ENCODE data around the gene AKAP12.
A peak's percentile ranks its signal among the peaks of the same experiment; 100 is the strongest.
"Not testable (repeated sequence)": the region's sequence is repeated elsewhere in the genome, so short reads cannot be mapped to it uniquely, and the experiment has no call there.

Gene AKAP12

DNA sequence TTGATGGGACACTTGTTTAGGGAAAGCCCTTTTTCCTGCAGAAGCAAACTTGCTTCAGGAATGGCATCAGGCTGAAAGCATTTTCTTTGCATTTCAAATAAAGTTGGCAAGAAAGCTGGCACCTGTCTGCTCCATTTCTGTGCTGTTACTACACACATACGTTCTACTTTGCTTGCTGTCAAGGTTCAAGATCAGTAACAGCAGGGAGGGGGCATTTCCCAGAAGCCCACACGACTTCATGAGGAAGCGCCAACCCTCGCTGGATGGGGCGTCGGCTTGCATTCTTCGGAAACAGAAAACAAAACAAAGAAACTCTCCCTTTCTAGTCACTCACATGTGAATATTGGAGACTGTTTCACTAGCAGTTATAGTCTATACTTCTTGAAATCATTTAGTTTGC is 46.4 kb downstream of the AKAP12 start:
- DNase-seq = peak; percentile 26

DNA sequence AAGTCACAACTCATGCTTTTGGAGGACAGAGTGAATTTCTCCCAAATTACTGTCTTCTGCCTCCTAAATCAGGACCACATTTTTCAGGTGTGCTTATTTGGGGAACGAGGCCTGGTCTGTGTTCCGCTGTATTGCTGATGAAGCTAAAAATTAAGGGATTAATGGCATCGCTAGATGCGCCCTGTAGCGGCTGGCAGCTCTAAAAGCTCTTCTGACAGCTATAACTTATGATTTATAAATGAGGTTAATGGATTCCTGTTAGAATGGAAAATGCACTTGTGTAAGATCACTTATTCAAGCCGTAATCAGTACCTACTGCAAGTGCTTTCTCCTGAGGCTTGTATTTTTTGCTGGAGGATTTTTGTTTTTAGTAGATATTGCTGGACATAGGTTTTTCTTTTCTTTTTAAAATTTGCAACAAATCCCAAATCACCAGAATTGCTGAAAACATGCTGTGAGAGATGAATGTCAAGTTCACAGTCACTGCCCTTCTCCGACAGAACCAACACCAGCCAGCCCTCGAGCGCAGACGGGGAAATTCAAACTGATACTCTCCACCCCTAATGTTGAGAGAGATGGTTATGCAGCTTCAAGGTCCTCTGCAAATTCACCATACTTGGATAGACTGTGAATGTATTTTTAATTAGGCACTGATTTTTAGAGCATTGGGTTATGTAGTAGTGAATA is 49.1 kb downstream of the AKAP12 start:
- DNase-seq = no peak

DNA sequence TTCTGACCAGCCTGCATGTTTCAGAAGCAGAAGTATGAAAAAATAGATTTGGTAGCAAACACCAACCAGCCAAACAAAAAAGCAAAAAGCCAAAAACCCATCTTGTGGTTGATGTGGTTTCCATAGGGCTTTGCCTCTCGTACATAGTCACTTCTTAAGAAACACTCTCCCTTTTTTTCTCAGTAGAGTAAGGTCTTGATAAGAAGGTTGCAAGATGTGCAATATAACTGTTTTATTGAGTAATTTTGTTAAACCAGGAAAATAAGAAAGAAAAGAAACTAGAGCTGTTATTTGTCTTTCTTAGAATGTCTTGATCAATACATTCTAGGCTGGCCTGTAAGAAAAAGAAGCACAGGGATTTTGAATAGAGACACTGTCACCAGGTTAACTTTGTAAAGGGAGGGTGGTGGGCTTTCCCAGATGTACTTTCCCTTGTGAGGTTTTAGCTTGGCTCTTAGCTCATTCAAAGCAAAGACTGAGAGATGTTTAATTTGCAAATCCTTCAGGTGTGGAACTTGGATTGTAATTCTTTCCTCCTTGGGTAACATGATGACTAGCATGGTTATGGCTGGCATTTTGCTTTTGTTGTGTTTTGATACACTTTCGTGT is 49.7 kb downstream of the AKAP12 start:
- DNase-seq = no peak

DNA sequence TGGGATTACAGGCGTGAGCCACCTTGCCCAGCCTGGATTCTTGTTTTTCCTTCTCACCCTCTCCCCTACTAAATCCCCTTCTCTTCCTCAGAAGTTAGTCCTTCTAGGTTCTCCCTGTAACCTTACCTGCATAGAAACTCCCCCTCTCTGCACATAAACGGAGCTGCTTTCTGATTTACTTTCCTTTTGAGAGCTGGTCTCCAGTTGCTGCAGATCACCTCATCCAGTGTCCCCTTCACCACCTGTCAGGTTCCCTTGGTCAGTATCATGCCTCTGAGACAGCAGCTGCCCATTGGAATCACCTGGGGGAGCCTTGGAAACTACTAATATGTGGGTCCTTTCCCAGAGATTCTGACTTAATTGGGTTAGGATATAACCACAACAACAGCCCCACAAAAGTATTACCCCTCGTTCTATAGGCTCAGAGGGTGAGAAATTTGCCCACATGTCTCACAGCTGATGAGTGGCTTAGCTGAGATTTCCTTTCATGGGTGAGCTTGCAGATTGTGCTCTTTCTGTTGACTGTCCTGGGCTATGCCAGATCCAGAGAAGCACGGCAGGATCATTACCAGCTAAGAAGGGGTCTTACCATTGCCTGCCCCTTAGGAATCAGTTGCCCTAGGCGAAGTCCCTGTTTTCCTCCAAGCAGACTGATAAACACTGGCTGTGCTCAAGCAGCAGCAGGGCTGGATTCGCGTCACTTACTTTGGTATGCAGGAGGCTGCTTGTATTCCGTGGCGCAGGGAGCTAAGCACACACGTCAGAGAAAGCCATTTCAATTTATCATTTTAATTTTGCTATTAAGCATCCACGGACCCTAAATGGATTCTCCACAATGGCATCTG is 51.3 kb downstream of the AKAP12 start:
- DNase-seq = no peak

DNA sequence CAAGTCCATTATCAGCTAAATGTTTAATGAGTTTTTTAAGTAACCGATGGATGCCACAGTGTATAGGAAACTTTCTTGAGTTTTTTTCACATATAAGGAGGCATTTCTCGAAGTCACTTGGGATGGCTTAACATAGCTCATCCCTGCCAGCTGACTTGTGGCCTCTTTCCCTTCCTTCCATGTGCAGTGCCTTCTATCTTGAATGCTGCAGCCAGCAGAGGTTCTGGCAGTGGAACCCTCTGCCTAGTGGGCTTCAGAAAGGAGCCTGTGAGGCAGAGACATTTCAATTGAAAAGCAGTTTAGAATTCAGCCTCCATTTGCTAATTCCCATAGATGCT is 51.9 kb downstream of the AKAP12 start:
- no peak for DNase-seq

DNA sequence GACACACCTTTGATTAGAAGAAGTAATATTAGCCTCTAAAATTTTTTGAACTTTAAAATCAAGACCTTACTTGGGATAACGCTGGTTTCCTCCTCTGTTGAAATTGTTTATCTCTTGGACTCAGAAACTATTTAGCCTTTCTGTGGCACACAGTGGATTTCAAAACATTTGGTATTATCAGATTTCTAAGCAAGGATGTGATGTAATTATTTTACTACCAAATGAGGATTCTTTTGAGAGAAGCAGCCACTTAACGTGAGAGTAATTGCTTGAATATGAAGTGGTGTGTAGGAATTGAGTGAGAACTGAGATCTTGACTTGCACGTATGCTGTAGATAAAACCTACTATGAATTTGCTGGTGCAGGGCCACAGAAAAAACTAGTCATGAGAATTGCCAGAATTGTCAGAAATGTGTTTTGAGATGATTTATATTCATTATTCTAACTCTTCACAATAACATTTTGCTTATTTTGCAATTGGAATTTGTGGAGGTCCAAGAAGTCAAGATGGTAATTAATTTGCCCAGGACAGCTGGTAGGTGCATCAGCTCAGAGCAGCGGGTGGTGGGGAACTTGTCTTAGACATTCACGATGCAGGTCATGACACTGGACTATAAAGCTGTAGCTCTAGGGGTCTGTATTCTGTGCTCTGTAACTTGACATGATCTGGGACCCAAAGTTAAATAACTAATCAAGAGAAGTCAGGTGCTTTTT is 53.4 kb downstream of the AKAP12 start:
- no peak for DNase-seq

DNA sequence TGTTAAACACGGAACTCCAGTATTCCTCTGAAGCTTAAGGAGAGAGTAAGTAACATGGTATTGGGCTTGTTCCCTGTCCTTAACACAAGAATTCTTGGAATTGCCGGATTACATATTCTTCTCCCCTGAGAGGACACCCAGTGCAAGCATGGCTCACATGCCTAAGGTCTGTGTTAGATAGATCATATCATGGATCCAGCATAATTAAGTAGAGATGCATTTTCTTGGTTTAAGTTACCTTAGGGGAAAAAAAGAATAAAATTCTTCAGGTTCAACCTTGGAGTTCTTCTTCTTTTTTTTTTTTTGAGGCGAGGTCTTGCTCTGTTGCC is 53.9 kb downstream of the AKAP12 start:
- DNase-seq = no peak

DNA sequence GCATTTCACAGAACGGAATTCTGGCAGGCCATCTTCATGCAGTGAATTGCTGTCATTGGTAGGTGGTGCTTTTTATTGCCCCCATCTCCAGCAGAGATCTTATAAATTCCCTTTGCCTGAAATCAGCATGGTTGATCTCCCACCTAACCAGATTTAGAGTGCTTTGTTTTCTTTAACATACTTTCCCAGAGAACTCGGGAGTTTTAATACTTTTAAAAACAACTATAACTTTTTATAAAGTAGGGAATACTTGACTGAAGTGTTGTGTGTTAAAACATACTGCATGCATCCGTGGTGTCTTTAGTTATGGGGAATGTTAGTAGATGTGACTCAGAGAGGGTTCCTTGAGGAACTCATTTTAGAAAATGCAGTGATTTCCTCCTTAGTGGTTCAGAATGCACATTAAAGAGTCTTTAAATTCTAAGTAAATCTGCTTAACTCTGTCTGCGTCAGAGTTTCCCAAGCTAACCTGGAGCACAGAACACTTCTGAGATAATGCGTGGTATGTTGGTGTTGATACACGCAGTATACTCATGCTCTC is 54.9 kb downstream of the AKAP12 start:
- no peak for DNase-seq

DNA sequence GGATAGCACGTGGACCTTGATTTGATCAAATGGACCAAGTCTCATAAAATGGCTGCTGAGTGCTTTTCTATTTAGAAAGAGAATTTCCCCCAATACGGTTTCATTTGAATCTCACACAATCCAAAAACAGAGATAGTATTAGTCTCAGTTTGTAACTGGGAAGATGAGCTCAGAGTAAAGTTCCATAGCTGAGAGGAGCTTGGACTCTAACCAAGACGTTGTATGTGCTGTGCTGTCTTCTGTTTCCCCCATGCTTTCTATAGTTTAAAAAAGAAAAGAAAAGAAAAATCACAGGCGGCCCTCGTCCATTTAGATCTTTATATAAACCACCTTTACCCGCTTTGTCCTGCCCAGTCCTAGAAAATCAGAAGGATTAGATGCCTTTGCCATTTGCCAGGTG is 58.1 kb downstream of the AKAP12 start:
- no peak for DNase-seq

DNA sequence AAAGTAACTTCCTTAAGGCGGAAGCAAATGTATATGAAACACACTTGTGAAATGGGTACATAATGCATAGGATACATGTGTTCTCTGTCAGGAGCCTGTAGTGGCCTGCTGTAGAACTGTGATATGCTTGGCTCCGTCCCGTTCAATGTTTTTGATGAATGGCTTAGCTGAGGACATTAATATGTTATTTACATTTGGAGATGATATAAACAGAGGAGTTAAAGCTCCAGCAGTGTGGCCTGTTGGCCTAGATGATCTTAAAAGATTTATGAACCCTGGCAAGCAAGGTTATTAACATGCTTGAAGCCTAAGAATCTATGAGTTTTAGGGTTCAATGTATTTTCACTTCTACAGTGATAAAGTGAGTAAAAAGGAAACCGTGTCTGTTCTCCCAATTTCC is 59.2 kb downstream of the AKAP12 start:
- DNase-seq = no peak

DNA sequence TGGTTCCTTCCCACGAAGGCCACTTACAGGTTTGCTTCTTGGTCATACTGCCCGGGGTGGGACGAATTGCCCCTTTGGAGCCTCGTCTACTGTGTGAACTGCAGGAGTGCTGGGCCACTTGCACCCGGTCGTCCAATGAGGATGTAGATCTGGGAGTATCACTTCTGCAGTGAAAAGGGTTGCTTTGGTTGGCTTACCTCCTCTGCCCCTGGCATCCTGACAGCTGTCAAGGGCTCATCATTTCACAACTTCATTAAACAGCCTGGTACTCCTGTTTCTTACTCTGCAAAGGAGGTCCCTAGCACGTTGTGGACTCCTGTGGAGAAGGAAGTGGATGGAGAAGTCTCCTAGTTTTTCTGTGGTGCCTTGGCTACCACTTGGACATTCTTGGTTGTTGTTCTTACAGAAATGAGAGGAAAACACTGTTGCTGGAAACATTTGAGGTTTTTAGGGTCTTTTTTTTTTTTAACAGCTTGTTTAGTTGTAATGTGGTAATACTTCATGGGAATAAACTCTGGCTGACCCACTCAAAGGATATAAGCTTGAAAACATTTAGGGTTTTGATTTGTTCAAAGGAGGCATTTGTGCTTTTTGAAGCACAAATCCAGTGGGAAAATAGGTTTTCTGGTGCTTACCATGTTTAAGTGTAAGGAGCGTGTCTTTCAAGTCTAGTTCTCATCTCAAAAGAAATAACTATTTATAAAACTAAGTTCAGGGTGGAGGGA is 60.7 kb downstream of the AKAP12 start:
- no peak for DNase-seq

DNA sequence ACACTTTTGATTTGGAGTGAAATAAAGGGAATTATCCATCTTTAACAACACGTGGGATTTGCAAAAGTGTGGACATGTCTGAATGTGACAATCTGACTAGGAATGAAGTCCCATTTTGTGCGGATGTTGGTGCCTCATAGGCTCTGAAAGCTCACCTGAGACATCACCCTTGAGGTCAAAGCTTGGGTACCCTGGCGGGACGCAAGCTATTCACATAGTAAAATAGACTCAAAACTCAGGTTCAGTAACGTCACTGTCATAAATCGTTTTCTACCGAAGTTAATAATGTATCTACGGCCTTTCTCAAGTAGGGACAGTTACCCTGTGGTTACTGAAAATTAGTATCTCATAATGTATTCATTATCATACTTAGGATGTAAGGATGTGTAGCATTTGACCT is 61.8 kb downstream of the AKAP12 start:
- no peak for DNase-seq

DNA sequence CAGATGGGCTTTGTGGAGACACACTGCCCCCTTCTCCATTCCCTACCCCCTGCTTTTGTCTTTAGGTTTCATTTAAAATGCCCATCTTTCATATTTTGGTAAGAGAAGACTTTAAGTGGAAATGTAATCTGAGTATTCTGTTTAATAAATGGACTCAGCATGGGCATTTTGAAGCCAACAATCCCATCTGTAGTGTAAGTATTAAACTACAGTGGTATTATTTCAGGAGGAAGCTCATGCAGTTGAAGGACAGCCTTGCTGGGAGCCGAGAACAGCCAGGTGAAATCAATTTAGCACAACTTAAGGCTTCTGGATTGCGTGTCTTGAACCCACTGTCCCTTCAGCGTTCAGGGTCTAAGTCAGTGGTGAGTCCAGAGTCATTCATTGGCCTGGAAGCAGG is 63.5 kb downstream of the AKAP12 start:
- DNase-seq = no peak

DNA sequence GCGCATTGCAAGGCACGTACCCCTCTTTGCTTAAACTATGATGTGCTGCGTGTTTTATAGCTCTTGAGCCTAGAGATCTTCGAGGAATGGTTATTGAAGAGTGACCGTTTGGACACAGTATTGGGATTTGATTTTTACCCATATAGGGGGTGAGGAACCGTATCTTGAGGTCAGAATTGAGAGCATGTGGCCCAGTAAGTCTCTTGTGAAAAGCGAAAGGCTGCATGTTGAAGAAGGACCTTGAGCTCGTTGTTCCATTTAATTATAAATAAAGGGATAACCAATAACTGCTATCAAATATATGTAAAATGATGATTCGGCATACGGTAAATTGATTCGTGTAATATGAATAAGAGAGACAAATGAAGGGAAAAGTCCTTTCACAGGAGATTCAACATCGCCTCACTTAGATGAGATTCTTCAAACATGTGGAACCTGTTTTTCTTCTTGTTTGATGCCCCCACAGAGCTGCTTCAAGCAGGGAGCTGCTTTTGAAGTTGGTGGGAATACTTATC is 66.6 kb downstream of the AKAP12 start:
- DNase-seq = no peak

DNA sequence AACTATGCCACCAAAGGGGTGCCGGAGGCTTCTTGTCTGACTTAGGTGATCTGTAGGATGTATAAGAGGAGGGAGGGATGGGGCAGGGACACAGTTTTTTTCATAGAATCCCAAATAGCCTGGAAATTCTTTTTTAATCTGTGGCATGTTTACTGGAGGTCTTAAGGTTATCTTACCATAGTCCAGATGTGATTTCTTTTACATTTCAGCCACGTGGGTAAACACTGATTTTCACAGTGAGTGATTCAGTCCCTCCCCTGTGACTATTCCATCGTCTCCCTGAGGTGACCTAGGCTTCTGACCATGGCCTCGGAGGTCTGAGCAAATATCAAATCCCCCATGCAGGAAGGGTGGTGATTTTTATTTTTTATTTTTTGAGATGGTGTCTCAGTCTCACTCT is 67.7 kb downstream of the AKAP12 start:
- DNase-seq = no peak

DNA sequence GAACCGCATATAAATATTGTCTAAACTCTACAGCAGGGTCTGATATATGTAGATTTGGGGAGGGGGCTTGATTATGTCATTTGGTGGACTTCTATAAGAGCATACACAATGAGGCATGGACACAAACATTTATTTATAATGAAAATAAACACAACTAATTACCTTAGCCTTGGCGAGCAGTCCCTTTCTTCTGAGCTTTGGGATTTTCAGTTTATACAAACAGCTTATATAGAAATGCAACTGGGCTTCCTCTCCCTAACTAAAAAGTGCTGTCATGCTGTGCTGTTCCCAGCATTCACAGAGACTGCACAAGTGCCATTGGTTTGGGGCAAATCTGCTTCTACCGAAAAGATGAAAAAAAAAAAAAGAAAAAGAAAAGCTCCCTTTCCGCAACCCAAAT is 69.9 kb downstream of the AKAP12 start:
- no peak for DNase-seq

DNA sequence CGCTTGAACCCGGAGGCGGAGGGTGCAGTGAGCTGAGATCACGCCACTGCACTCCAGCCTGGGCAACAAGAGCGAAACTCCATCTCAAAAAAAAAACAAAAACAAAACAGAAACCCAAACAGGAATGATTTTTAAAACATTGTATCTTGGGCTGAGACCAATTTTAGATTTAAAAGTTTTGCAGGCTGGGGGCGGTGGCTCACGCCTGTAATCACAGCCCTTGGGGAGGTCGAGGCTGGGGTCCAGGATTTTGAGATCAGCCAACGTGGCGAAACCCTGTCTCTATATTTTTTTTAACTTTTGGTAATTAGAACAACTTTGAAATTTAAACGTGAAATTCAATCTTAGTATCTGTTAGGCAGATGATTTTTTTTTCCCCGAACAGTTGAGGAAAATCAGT is 70.5 kb downstream of the AKAP12 start:
- no peak for DNase-seq

DNA sequence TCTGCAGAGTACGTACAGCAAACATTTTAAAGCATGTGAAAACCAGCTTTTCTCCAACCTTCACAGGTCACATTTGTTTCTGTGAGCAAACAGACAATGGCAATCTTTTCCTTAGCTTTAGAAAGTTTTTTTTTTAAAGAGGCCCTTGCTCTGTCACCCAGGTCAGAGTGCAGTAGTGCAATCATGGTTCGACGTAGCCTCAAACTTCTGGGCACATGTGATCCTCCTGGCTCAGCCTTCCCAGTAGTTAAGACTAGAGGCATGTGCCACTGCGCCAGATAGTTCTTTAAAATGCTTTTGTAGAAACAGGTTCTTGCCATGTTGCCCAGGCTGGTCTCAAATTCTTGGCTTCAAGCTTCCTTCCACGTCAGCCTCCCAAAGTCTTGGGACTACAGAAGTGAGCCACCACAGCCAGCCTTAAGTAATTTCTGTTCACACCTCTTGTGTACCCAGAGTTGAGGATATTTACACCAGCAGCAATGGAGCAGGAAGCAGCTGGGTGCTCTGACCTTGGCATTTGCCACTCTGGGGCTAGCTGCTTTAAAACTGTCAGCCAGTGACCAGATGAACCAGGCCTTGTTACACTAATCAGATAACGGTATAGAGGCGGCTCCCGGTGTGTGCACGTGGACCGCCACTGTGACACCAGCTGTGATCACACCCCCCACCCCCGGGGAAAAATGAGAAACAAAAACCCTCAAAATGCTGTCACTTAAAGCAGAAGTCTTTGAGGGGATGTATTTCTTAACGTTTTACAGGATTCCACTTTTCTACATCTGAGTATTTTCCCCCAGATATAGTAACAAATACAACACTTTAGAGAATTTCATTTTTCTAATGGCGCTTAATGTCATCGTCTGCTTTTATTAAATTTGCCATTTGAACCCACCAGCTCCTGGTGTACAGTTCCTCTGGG is 71.3 kb downstream of the AKAP12 start:
- DNase-seq = no peak

DNA sequence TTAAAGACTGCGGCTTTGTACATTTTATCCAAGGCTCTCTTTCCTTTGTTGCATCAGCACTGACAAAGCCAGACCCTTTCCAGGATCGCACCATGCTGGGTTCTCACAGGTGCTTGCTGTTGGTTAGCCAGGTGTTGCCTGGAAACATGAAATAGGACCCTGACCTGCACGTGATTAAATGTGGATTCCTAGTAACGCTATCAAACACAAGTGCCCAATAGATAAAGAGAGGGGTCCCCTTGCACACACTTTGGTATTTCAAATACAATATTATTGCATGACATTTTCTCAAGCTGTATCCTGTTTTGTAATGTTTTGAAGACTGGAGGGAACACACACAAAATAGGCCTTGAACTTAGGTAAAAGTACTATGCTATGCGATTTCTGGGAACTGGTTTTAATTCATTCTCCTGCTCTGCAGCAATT is 73.3 kb downstream of the AKAP12 start:
- no peak for DNase-seq

DNA sequence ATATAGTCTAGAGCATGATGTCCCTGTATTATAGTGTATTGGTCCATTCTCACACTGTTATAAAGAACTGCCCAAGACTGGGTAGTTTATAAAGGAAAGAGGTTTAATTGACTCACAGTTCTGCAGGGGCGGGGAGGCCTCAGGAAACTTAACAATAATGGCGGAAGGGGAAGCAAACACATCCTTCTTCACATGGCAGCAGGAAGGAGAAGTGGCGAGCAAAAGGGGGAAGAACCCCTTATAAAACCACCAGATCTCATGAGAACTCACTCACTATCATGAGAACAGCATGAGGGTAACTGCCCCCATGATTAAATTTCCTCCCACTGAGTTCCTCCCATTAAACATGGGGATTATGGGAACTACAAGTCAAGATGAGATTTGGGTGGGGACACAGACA is 75.9 kb downstream of the AKAP12 start:
- DNase-seq = not testable (repeated sequence)
